Measurements from ENCODE around the gene ZNF558.
"Not testable (repeated sequence)": the region's sequence is repeated elsewhere in the genome, so short reads cannot be mapped to it uniquely, and the experiment has no call there.

Gene ZNF558

GRCh38 chr19:8794823-8795222 lies 37.3 kb downstream of the ZNF558 start:
- DNase-seq, result no peak

- not testable (repeated sequence) for DNase-seq
These were observed 58.5 kb downstream of the ZNF558 start for GRCh38 chr19:8773587-8773986.

GRCh38 chr19:8769265-8769664 lies 62.8 kb downstream of the ZNF558 start:
- DNase-seq, result not testable (repeated sequence)

- not testable (repeated sequence) for DNase-seq
These were observed 64.8 kb downstream of the ZNF558 start for GRCh38 chr19:8767257-8767656.
